GM19035 (cell line): Measurements from ENCODE around the gene MPP2.
"Not testable (repeated sequence)": the region's sequence is repeated elsewhere in the genome, so short reads cannot be mapped to it uniquely, and the experiment has no call there.

Source experiments
- ATAC-seq: cut with Tn5 transposase; IDR thresholded peaks from one replicate; pipeline ENCODE4 v1.9.1; 2021; ENCODE audit not compliant: unreplicated experiment

MPP2 gene

GRCh38 chr17:43931062-43931571, 23.8 kb upstream of the MPP2 start:
- ATAC-seq, result no peak

- ATAC-seq, result no peak
Observed at GRCh38 chr17:43928609-43929008, 21.3 kb upstream of the MPP2 start.

GRCh38 chr17:43927929-43928328, 20.6 kb upstream of the MPP2 start:
- ATAC-seq, result not testable (repeated sequence)

GRCh38 chr17:43927060-43927864, 19.9 kb upstream of the MPP2 start:
- ATAC-seq, result no peak

- ATAC-seq, result no peak
Observed at GRCh38 chr17:43924558-43924957, 17.2 kb upstream of the MPP2 start.

- no peak for ATAC-seq
Observed at GRCh38 chr17:43920500-43921095, 13.3 kb upstream of the MPP2 start.

GRCh38 chr17:43918026-43918389, 10.7 kb upstream of the MPP2 start:
- ATAC-seq, result no peak

GRCh38 chr17:43917348-43918025, 10.2 kb upstream of the MPP2 start:
- no peak for ATAC-seq

- ATAC-seq, result no peak
Observed at GRCh38 chr17:43917016-43917347, 9.6 kb upstream of the MPP2 start.

- no peak for ATAC-seq
Observed at GRCh38 chr17:43916385-43916784, 9.0 kb upstream of the MPP2 start.

GRCh38 chr17:43915559-43915958, 8.2 kb upstream of the MPP2 start:
- no peak for ATAC-seq

- no peak for ATAC-seq
Observed at GRCh38 chr17:43914451-43914850, 7.1 kb upstream of the MPP2 start.

GRCh38 chr17:43913584-43913983, 6.2 kb upstream of the MPP2 start:
- ATAC-seq, result no peak

GRCh38 chr17:43912635-43913304, 5.4 kb upstream of the MPP2 start:
- ATAC-seq, result no peak

GRCh38 chr17:43911904-43912303, 4.6 kb upstream of the MPP2 start:
- ATAC-seq, result no peak

GRCh38 chr17:43909537-43910231, 2.3 kb upstream of the MPP2 start:
- no peak for ATAC-seq

GRCh38 chr17:43907998-43908721, 824 bp upstream of the MPP2 start:
- ATAC-seq, result no peak

GRCh38 chr17:43906951-43907424, 348 bp downstream of the MPP2 start:
- no peak for ATAC-seq

GRCh38 chr17:43905985-43906852, 1.1 kb downstream of the MPP2 start:
- ATAC-seq, result no peak
